LNCaP clone FGC (cell line): ENCODE results near the gene TMEM132D.

ENCODE experiments used
- DNase-seq: peaks from one replicate; pipeline ENCODE4 v3.0.0-alpha.2; 2011; ENCODE audit warnings: low read depth
- H3K4me3 ChIP-seq: 2 replicates; pipeline ENCODE4 v1.5.1; 2011; ENCODE audit warnings: mild to moderate bottlenecking, low read depth, low read length, control low read depth
- TF ChIP-seq, protein P1 (sequence below): IDR thresholded peaks from 2 replicates; pipeline ENCODE4 v1.5.1; 2012; ENCODE audit warnings: mild to moderate bottlenecking; ENCODE audit not compliant: control insufficient read depth, insufficient read depth; ENCODE audit errors: extremely low read depth

The TMEM132D gene

GRCh38 chr12:129328235-129328634, 575.6 kb downstream of the TMEM132D start:
- TF ChIP-seq, protein P1, sequence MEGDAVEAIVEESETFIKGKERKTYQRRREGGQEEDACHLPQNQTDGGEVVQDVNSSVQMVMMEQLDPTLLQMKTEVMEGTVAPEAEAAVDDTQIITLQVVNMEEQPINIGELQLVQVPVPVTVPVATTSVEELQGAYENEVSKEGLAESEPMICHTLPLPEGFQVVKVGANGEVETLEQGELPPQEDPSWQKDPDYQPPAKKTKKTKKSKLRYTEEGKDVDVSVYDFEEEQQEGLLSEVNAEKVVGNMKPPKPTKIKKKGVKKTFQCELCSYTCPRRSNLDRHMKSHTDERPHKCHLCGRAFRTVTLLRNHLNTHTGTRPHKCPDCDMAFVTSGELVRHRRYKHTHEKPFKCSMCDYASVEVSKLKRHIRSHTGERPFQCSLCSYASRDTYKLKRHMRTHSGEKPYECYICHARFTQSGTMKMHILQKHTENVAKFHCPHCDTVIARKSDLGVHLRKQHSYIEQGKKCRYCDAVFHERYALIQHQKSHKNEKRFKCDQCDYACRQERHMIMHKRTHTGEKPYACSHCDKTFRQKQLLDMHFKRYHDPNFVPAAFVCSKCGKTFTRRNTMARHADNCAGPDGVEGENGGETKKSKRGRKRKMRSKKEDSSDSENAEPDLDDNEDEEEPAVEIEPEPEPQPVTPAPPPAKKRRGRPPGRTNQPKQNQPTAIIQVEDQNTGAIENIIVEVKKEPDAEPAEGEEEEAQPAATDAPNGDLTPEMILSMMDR = no peak
- no peak for DNase-seq
- H3K4me3 ChIP-seq = no peak overlapping the region

- TF ChIP-seq, protein P1 = no peak
- no peak for DNase-seq
- H3K4me3 ChIP-seq = no peak overlapping the region
Observed at GRCh38 chr12:129325566-129325965, 578.3 kb downstream of the TMEM132D start.

- TF ChIP-seq, protein P1 = no peak
- H3K4me3 ChIP-seq = no peak overlapping the region
- no peak for DNase-seq
Observed at GRCh38 chr12:129312048-129312447, 591.8 kb downstream of the TMEM132D start.

- DNase-seq = no peak
- TF ChIP-seq, protein P1 = no peak
- H3K4me3 ChIP-seq = no peak overlapping the region
Observed at GRCh38 chr12:129310346-129310745, 593.5 kb downstream of the TMEM132D start.

- TF ChIP-seq, protein P1 = no peak
- DNase-seq = no peak
- no peak overlapping the region for H3K4me3 ChIP-seq
Observed at GRCh38 chr12:129305851-129306250, 598.0 kb downstream of the TMEM132D start.

DNA sequence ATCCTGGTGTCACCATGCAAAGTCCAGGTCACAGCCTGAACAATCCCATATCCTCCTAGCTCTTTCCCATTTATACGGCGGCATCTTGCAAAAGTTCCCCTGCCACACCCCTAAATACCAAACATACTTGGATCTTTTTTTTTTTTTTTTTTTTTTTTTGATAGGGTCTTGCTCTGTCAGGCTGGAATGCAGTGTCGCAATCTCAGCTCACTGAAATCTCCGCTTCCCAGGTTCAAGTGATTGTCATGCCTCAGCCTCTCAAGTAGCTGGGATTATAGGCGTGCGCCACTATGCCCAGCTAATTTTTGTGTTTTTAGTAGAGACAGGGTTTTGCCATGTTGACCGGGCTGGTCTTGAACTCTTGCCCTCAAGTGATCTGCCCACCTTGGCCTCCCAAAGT, 599.3 kb downstream of the TMEM132D start:
- DNase-seq = no peak
- TF ChIP-seq, protein P1 = no peak
- H3K4me3 ChIP-seq = no peak overlapping the region

GRCh38 chr12:129300011-129300410, 603.8 kb downstream of the TMEM132D start:
- H3K4me3 ChIP-seq = no peak overlapping the region
- no peak for DNase-seq
- TF ChIP-seq, protein P1 = no peak
